MG63 (cell line): ENCODE results near the gene CFAP74. TPM values are rescaled to one million over a fixed set of nuclear protein-coding genes. Genes with fewer than 3 reads are reported as not detected.

Source experiments
- DNase-seq: peaks from one replicate; pipeline ENCODE4 v3.0.0-alpha.2; 2020
- H3K27me3 ChIP-seq: fragments of 250-450 bp; sonication (Bioruptor Pico); 2 replicates; pipeline ENCODE4 v1.5.1; 2020; ENCODE audit warnings: mild to moderate bottlenecking, moderate library complexity
- H3K36me3 ChIP-seq: fragments of 250-450 bp; sonication (Bioruptor Pico); 2 replicates; pipeline ENCODE4 v1.5.1; 2020; ENCODE audit warnings: mild to moderate bottlenecking, moderate library complexity
- H3K4me3 ChIP-seq: fragments of 250-450 bp; sonication (Bioruptor Pico); 2 replicates; pipeline ENCODE4 v1.5.1; 2020; ENCODE audit warnings: mild to moderate bottlenecking, moderate library complexity
- H3K9me3 ChIP-seq: fragments of 250-450 bp; sonication (Bioruptor Pico); 2 replicates; pipeline ENCODE4 v1.5.1; 2020; ENCODE audit warnings: mild to moderate bottlenecking, moderate library complexity
- total RNA-seq: library from RNA; depleted of rRNA; stranded (reverse); fragments of >200 nt; shearing (Covaris generic); gene quantifications from 2 replicates; pipeline ENCODE4 v1.2.3, GENCODE V29; 2014; ENCODE audit warnings: low replicate concordance

Gene CFAP74
- total RNA-seq, 1 experiment from 2014 or later = 0.20 TPM

DNA sequence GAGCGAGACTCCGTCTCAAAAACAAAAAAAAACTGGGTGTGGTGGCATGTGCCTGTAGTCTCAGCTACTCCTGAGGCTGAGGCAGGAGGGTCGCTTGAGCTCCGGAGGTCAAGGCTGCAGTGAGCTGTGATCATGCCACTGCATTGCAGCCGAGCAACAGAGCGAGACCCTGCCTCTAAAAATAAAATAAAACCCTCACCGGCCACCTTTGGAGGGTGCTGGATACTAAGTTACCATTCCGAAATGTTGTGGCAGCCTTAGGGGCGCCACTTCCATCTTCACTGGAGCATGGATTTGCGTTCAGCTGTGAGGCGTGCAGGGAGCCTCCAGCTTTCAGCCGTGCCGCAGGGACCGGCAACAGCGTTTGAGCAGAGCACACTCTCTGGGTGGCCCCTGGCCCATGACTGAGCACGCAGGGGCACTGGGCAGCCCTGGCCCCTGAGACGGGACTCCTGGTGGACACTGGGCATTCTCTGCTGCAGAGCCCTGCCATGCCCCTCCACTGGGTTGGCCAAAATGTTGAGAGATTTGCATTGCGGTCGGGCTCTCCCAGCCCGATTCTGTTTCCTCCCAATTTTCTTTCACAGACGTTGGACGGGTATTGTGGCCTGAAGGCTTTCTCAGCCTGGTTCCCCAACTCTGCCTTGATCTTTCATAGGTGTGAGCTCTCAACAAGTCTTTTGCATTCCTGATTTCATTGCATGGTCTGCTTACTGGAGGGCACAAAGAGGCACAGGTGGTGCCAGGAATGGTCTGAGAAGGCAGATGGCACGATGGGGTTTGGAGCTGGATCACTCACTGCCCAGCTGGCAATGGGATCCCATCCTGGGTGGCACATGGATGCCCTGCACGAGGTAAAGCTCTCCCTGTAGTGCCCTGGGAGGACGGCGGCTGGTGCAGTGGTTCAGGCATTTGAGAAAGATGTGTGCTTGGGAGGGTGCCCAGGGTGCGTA lies 5.8 kb upstream of the CFAP74 start:
- Histone ChIP-seq H3K4me3 (no peak overlapping the region), H3K27me3 (peaks cover 32% of the 10 kb centered on the region), H3K36me3 (no peaks in the 10 kb centered on the region), H3K9me3 (peaks cover 3% of the 10 kb centered on the region; the same call in 1 of the 2 replicates)
- DNase-seq = no peak

GRCh38 chr1:2004856-2005255 lies 1.3 kb upstream of the CFAP74 start:
- no peak overlapping the region for H3K4me3 ChIP-seq
- no peak for DNase-seq
- H3K36me3 ChIP-seq = no peaks in the 10 kb centered on the region
- H3K9me3 ChIP-seq = no peaks in the 10 kb centered on the region
- H3K27me3 ChIP-seq = peaks cover 23% of the 10 kb centered on the region

GRCh38 chr1:2001773-2002411 lies 1.7 kb downstream of the CFAP74 start:
- Histone ChIP-seq H3K4me3 (no peak overlapping the region), H3K27me3 (no peaks in the 10 kb centered on the region; the same call in 1 of the 2 replicates), H3K9me3 (no peaks in the 10 kb centered on the region), H3K36me3 (no peaks in the 10 kb centered on the region)
- DNase-seq = no peak

- no peak for DNase-seq
- Histone ChIP-seq H3K27me3 (no peaks in the 10 kb centered on the region), H3K36me3 (no peaks in the 10 kb centered on the region), H3K9me3 (no peaks in the 10 kb centered on the region), H3K4me3 (no peak overlapping the region)
Measured at GRCh38 chr1:2000850-2001249, 2.7 kb downstream of the CFAP74 start.

DNA sequence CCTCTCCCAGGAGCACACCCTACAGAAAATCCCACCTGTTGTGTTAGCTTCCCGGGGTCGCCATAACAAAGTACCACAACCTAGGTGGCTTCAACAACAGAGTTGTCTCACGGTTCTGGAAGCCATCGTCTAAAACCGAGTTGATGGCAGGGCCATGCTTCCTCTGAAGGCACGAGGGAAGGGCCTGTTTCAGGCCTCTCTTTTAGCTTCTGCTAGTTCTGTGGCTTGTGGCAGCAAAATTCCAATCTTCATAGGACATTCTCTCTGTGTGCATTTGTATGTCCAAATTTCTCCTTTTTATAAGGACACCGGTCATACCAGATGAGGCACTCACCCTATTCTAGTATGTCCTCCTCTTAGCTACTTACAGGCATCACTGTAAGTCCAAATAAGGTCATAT lies 3.2 kb downstream of the CFAP74 start:
- H3K36me3 ChIP-seq = no peaks in the 10 kb centered on the region
- H3K9me3 ChIP-seq = no peaks in the 10 kb centered on the region
- no peak overlapping the region for H3K4me3 ChIP-seq
- H3K27me3 ChIP-seq = no peaks in the 10 kb centered on the region
- no peak for DNase-seq

DNA sequence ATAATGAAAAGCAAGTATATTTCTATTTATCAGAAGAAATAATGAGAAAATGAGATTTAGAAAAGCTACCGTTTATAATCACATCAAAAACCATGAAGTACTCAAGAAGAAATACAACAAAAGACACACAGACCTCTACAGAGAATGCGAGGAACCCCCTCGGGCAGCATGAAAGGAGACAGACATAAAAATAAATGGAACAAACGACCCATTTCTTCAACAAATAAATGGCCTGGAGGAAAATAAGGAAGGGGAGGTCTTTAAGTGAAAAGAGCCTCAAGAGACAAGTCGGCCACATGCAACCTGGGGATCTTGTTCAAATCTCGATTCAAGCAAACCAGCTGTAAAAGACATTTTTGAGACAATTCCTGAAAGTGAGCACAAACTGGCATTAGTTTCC lies 6.0 kb downstream of the CFAP74 start:
- no peak for DNase-seq
- Histone ChIP-seq H3K36me3 (no peaks in the 10 kb centered on the region), H3K27me3 (peaks cover 5% of the 10 kb centered on the region; the same call in 1 of the 2 replicates), H3K9me3 (no peaks in the 10 kb centered on the region), H3K4me3 (no peak overlapping the region)

- Histone ChIP-seq H3K36me3 (no peaks in the 10 kb centered on the region), H3K4me3 (no peak overlapping the region), H3K9me3 (no peaks in the 10 kb centered on the region), H3K27me3 (peaks cover 5% of the 10 kb centered on the region; the same call in 1 of the 2 replicates)
- no peak for DNase-seq
Measured at GRCh38 chr1:1996207-1996651, 7.4 kb downstream of the CFAP74 start.

GRCh38 chr1:1994536-1994935 lies 9.1 kb downstream of the CFAP74 start:
- no peak for DNase-seq
- H3K9me3 ChIP-seq = no peaks in the 10 kb centered on the region
- no peak overlapping the region for H3K4me3 ChIP-seq
- no peaks in the 10 kb centered on the region for H3K36me3 ChIP-seq
- peaks cover 5% of the 10 kb centered on the region; the same call in 1 of the 2 replicates for H3K27me3 ChIP-seq

GRCh38 chr1:1990222-1990621 lies 13.4 kb downstream of the CFAP74 start:
- H3K4me3 ChIP-seq = no peak overlapping the region
- H3K9me3 ChIP-seq = no peaks in the 10 kb centered on the region
- no peaks in the 10 kb centered on the region for H3K36me3 ChIP-seq
- H3K27me3 ChIP-seq = peaks cover 5% of the 10 kb centered on the region; the same call in 1 of the 2 replicates
- DNase-seq = no peak

- no peak for DNase-seq
- Histone ChIP-seq H3K4me3 (no peak overlapping the region), H3K9me3 (no peaks in the 10 kb centered on the region), H3K36me3 (no peaks in the 10 kb centered on the region), H3K27me3 (peaks cover 5% of the 10 kb centered on the region; the same call in 1 of the 2 replicates)
Measured at GRCh38 chr1:1989789-1990188, 13.8 kb downstream of the CFAP74 start.

GRCh38 chr1:1989102-1989542 lies 14.5 kb downstream of the CFAP74 start:
- no peaks in the 10 kb centered on the region for H3K27me3 ChIP-seq
- H3K9me3 ChIP-seq = no peaks in the 10 kb centered on the region
- no peak overlapping the region for H3K4me3 ChIP-seq
- H3K36me3 ChIP-seq = no peaks in the 10 kb centered on the region
- DNase-seq = no peak

DNA sequence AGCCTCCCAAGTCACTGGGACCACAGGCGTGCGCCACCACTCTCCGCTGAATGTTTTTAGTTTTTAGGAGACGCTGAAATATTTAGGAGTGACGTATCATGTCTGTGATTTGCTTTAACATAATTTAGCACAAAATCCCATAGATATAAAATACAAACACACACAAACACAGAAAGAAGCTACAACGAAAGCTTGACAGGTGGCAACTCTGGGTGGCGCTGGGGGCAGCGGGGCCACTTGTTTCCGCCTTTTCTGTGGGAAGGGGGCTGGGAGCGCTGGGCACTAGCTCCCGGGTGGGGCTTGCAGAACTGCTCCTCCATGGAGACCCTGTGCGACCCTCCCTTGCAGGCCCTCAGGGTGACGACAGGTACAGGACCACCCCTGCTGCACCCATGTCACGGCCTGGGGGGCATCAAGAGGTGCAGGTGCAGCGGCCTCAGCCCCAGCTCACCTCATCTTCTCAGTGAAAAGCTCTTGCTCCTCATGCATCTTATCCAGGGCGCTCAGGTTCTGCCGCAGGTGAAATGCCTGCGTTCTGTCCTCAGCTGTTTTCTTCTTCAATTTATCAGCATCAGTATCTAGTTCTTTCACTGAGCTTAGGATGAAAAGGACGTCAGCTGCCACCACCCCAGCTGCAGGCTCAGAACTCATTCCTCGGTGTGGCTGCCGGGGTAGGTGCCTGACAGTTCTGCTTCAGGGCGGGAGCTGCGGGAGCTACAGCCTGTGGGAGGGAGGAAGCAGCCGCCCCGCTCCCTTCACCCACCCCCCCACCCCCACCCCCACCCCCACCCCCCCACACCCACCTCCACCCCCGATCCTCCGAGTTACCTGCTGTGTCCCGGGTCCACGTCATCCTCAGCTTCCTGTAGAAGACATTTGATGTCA lies 15.3 kb downstream of the CFAP74 start:
- H3K4me3 ChIP-seq = no peak overlapping the region
- DNase-seq = no peak
- H3K36me3 ChIP-seq = no peaks in the 10 kb centered on the region
- no peaks in the 10 kb centered on the region for H3K27me3 ChIP-seq
- H3K9me3 ChIP-seq = no peaks in the 10 kb centered on the region

- H3K27me3 ChIP-seq = no peaks in the 10 kb centered on the region
- DNase-seq = no peak
- H3K4me3 ChIP-seq = no peak overlapping the region
- H3K9me3 ChIP-seq = no peaks in the 10 kb centered on the region
- H3K36me3 ChIP-seq = no peaks in the 10 kb centered on the region
Measured at GRCh38 chr1:1987142-1987510, 16.5 kb downstream of the CFAP74 start.

GRCh38 chr1:1986451-1987141 lies 17.0 kb downstream of the CFAP74 start:
- Histone ChIP-seq H3K36me3 (no peaks in the 10 kb centered on the region), H3K9me3 (no peaks in the 10 kb centered on the region), H3K4me3 (no peak overlapping the region), H3K27me3 (no peaks in the 10 kb centered on the region)
- DNase-seq = no peak

GRCh38 chr1:1985375-1986050 lies 18.1 kb downstream of the CFAP74 start:
- no peak for DNase-seq
- no peaks in the 10 kb centered on the region for H3K27me3 ChIP-seq
- H3K36me3 ChIP-seq = no peaks in the 10 kb centered on the region
- no peak overlapping the region for H3K4me3 ChIP-seq
- H3K9me3 ChIP-seq = no peaks in the 10 kb centered on the region
